GM21360 (cell line): Measurements from ENCODE around the gene ZNF554.
"Not testable (repeated sequence)": the region's sequence is repeated elsewhere in the genome, so short reads cannot be mapped to it uniquely, and the experiment has no call there.

Experiments
- ATAC-seq: cut with Tn5 transposase; IDR thresholded peaks from one replicate; pipeline ENCODE4 v1.9.1; 2021; ENCODE audit warnings: mild to moderate bottlenecking, moderate library complexity; ENCODE audit not compliant: unreplicated experiment

ZNF554 gene

DNA sequence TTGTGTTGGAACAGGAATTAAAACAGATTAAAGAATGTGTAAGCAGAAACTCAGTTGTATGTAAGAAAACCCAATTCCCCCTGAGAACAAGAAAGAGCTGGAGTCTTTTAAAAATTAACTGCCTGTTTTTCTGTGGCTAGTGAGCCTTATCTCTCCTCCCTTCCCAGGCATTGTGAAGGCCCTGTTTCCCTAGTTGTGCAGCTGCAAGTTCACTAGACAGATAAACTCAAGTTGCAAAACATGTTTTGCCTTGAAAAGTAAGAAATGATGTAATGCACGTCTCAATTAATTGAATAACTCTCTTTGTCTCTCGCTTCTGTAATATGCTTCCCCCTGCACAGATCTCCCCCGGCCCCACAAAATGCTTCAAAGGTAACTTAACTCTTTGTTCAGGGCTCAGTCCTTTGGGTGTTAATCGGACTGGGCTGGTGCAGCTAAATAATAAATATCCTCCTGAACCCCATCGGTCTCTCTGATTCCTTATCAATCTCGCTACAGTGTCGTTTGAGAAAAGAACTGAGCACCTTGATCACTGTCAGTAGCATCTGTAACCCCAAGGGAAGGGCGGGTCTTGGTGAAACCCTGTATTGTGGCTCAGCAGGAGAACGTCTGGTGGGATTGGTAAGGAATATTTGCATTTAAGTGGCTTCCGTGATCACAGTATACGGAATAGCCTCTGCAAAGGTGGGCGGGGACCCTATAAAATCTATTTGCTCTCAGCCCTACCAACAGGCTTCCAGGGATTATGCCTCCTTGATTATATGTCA is 45.8 kb downstream of the ZNF554 start:
- ATAC-seq, result no peak

GRCh38 chr19:2866495-2867024 is 46.9 kb downstream of the ZNF554 start:
- no peak for ATAC-seq

GRCh38 chr19:2867025-2867991 is 47.6 kb downstream of the ZNF554 start, which contains the start of gene ZNF556:
Gene ZNF556 (plus strand): TSS chr19:2867335. CDS start chr19:2867422, 87 bp downstream.
- no peak for ATAC-seq

DNA sequence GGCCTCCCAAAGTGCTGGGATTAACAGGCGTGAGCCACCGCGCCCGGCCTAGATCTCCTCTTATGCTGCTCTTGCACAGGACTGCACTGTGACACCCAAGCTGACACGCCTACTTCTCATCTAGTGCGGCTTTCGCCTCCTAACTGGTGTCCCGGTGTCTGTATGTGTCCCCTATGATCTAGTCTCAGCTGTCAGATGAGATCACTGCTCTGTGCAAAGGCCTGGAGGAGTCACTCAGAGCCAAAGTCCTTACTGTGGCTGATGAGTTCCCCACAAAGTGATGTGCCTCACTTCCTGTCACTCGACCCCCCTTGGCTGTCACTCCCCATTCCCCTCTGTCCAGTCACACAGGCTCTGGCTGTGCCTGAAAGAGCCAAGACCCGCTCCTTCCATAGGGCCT is 50.0 kb downstream of the ZNF554 start:
- no peak for ATAC-seq

DNA sequence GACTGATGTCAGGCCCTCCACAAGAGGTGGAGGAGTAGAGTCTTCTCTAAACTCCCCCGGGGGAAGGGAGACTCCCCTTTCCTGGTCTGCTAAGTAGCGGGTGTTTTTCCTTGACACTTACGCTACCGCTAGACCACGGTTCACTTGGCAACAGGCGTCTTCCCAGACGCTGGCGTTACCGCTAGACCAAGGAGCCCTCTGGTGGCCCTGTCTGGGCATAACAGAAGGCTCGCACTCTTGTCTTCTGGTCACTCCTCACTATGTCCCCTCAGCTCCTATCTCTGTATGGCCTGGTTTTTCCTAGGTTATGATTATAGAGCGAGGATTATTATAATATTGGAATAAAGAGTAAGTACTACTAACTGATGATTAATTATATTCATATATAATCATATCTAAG is 52.5 kb downstream of the ZNF554 start:
- ATAC-seq, result not testable (repeated sequence)

- ATAC-seq, result no peak
These were observed 58.0 kb downstream of the ZNF554 start for GRCh38 chr19:2877398-2878331.

DNA sequence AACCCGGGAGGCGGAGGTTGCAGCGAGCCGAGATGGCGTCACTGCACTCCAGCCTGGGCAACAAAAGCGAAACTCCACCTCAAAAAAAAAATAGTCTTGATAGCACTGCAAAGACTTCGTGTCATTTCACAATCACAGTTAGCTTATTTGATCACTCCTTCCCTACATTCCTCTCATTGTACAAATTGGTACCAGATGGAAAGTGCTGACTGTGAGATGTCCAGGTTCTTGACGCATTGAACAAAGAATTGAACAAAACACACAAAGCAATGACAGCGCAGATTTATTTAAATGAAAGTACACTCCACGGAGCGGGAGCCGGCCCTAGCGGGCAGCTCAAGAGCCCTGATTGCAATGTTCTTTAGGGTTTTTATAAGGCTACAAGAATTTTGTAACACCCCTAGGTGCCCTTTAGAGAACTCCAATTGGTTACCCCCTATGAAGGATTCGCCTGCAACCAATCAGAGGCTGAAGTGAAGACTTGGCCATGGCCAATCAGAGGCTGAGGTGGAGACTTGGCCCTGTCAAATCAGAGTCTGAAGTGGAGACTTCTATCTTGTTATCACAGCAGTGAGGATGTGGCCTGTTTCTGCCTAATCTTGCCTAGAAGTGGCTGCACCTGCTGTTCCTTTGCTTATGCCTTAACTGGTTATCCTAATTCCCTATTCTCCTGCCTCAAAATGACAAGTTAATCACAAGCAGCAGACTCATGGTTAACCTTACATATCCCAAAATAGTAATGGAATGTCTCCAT is 64.2 kb downstream of the ZNF554 start:
- ATAC-seq, result no peak

DNA sequence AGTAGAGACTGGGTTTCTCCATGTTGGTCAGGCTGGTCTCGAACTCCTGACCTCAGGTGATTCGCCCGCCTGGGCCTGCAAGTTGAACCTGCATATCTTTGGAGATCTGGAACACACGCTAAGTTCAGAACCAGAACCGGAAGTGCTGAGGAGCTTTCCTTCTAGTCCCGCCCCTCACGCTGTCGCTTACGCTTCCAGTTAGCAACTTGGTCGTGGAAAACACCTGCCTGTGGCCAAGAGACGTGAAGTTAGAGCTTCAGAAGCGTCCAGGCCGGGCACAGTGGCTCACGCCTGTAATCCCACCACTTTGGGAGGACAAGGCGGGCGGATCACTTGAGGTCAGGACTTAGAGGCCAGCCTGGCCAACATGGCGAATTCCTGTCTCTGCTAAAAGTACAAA is 66.1 kb downstream of the ZNF554 start:
- no peak for ATAC-seq
